ENCODE results near the gene OTUD7B. TPM values are rescaled to one million over a fixed set of nuclear protein-coding genes. Genes with fewer than 3 reads are reported as not detected.

The OTUD7B gene
- total and polyA plus RNA-seq, 2 donors (not counting 1 experiment from before 2014, with no cell fraction given) = 0.40 to 3.3 TPM

GRCh38 chr1:150020711-150021110, 10.2 kb upstream of the OTUD7B start:
- CTCF ChIA-PET = interaction anchor here (0.9 kb wide), 1 partner anchor 58 kb away, joined by 5 read pairs; no protein-coding TSS in a partner anchor
- no peak overlapping the region for H3K27ac ChIP-seq (ENCODE audit: low read length in 2 of 2)
- H3K27me3 ChIP-seq (replicated peaks in 1 of 4; ENCODE audit: control extremely low read depth in 1 of 4, control insufficient read depth in 3 of 4, insufficient read depth in 4 of 4, low read length in 3 of 4) = peaks cover 0 to 7% (median 4%) of the 10 kb centered on the region in 4 experiments
- ATAC-seq (ENCODE audit: low read depth) = no peak
- Mint-ChIP-seq H3K4me1 (peaks cover 12% of the 10 kb centered on the region), H3K9me3 (ENCODE audit: insufficient read depth) (no peaks in the 10 kb centered on the region), H3K4me3 (no peak overlapping the region), H3K27me3 (peaks cover 20% of the 10 kb centered on the region), H3K27ac (no peak overlapping the region)
- no peaks in the 10 kb centered on the region for H4K20me1 ChIP-seq (ENCODE audit: control insufficient read depth, insufficient read depth, low read length, poor library complexity, severe bottlenecking)
- peaks cover 7 to 8% of the 10 kb centered on the region in 2 donors for H3K4me1 ChIP-seq (ENCODE audit: control insufficient read depth in 2 of 2, insufficient read depth in 2 of 2, low read length in 2 of 2)
- H3K9ac ChIP-seq (ENCODE audit: low read length) = no peak overlapping the region
- no peak for TF ChIP-seq CTCF (IDR thresholded peaks at IDR 0.05)
- no peak for TF ChIP-seq EZH2 (IDR thresholded peaks at IDR 0.05; ENCODE audit: borderline replicate concordance, insufficient read depth, low read depth, low read length, poor library complexity, severe bottlenecking)
- H3K36me3 ChIP-seq (replicated peaks in 1 of 2; ENCODE audit: control extremely low read depth in 1 of 2, control insufficient read depth in 1 of 2, extremely low read depth in 1 of 2, insufficient read depth in 2 of 2, low read length in 1 of 2) = no peaks in the 10 kb centered on the region
- no peak overlapping the region for H2AFZ ChIP-seq (ENCODE audit: insufficient read depth, low read depth, low read length, poor library complexity, severe bottlenecking)
- POLR2A ChIA-PET = no interaction called here
- no peak overlapping the region for H3K4me3 ChIP-seq (ENCODE audit: control extremely low read depth in 1 of 5, extremely low read depth in 1 of 5, insufficient read depth in 1 of 5, low read depth in 2 of 5, low read length in 4 of 5)
- no peak for DNase-seq
- intact Hi-C loops (cut with micrococcal nuclease) = no loop called here
- no peak overlapping the region for H3K4me2 ChIP-seq (replicated peaks; ENCODE audit: low read depth, low read length, poor library complexity, severe bottlenecking)
- no peaks in the 10 kb centered on the region for H3K79me2 ChIP-seq (ENCODE audit: control insufficient read depth, insufficient read depth, low read length)
- H3K9me3 ChIP-seq (ENCODE audit: control extremely low read depth in 1 of 3, control insufficient read depth in 2 of 3, insufficient read depth in 1 of 3, low read length in 2 of 3) = no peaks in the 10 kb centered on the region
- no CpG with 5 or more reads among the region's 2 CpGs for WGBS (ENCODE audit: insufficient coverage)

- Histone ChIP-seq H3K4me1 (ENCODE audit: control insufficient read depth in 2 of 2, insufficient read depth in 2 of 2, low read length in 2 of 2) (peaks cover 7 to 8% of the 10 kb centered on the region in 2 donors), H3K27me3 (replicated peaks in 1 of 4; ENCODE audit: control extremely low read depth in 1 of 4, control insufficient read depth in 3 of 4, insufficient read depth in 4 of 4, low read length in 3 of 4) (peaks cover 0 to 11% (median 6%) of the 10 kb centered on the region in 4 experiments), H3K9ac (ENCODE audit: low read length) (no peak overlapping the region), H3K4me3 (ENCODE audit: control extremely low read depth in 1 of 5, extremely low read depth in 1 of 5, insufficient read depth in 1 of 5, low read depth in 2 of 5, low read length in 4 of 5) (no peak overlapping the region), H3K9me3 (ENCODE audit: control extremely low read depth in 1 of 3, control insufficient read depth in 2 of 3, insufficient read depth in 1 of 3, low read length in 2 of 3) (no peaks in the 10 kb centered on the region), H4K20me1 (ENCODE audit: control insufficient read depth, insufficient read depth, low read length, poor library complexity, severe bottlenecking) (no peaks in the 10 kb centered on the region), H3K27ac (ENCODE audit: low read length in 2 of 2) (no peak overlapping the region), H3K4me2 (replicated peaks; ENCODE audit: low read depth, low read length, poor library complexity, severe bottlenecking) (no peak overlapping the region), H3K79me2 (ENCODE audit: control insufficient read depth, insufficient read depth, low read length) (no peaks in the 10 kb centered on the region), H3K36me3 (replicated peaks in 1 of 2; ENCODE audit: control extremely low read depth in 1 of 2, control insufficient read depth in 1 of 2, extremely low read depth in 1 of 2, insufficient read depth in 2 of 2, low read length in 1 of 2) (no peaks in the 10 kb centered on the region), H2AFZ (ENCODE audit: insufficient read depth, low read depth, low read length, poor library complexity, severe bottlenecking) (no peak overlapping the region)
- DNase-seq (no peak), ATAC-seq (ENCODE audit: low read depth) (no peak)
- Mint-ChIP-seq H3K4me3 (no peak overlapping the region), H3K27me3 (peaks cover 12% of the 10 kb centered on the region), H3K9me3 (ENCODE audit: insufficient read depth) (no peaks in the 10 kb centered on the region), H3K27ac (no peak overlapping the region), H3K4me1 (peaks cover 12% of the 10 kb centered on the region)
- POLR2A ChIA-PET = no interaction called here
- TF ChIP-seq CTCF (IDR thresholded peaks at IDR 0.05) (no peak), EZH2 (IDR thresholded peaks at IDR 0.05; ENCODE audit: borderline replicate concordance, insufficient read depth, low read depth, low read length, poor library complexity, severe bottlenecking) (no peak)
- WGBS (ENCODE audit: insufficient coverage) = 49% methylated on average over 3 of the region's 4 CpGs
- intact Hi-C loops (cut with micrococcal nuclease) = no loop called here
- CTCF ChIA-PET = no interaction called here
Observed at GRCh38 chr1:150018165-150018564, 7.6 kb upstream of the OTUD7B start.

Measured in B cell (primary cell).